Spleen (tissue), 7 donors: ENCODE data around the gene PRDM5.

Experiments
- CTCF ChIP-seq, 11 experiments: fragments of 200-600 bp in 7 of 11; fragments of 450-650 bp in 4 of 11; sonication (generic) in 4 of 11; IDR thresholded peaks in 8 of 11; conservative IDR thresholded peaks in 3 of 11; 1 replicate in 7 of 11; 2 replicates in 4 of 11; pipeline versions ENCODE4 v1.4.0 to v1.8.0; 2016 to 2021; ENCODE audit warnings: antibody characterized with exemption in 11 of 11, inconsistent platforms in 4 of 11, mild to moderate bottlenecking in 1 of 11
- POLR2A ChIP-seq, 3 donors: fragments of 450-650 bp; IDR thresholded peaks; one replicate each; pipeline ENCODE4 v1.5.1; 2017; ENCODE audit warnings: antibody characterized with exemption in 3 of 3, mild to moderate bottlenecking in 1 of 3
- donor health status: DM: no; HTN: no; CAD: no; lungs with moderate emphysema.
- donor health status: DM: no; HTN: no; CAD: no.
- donor health status: DM: no; HTN: no; CAD: no.

- TF ChIP-seq CTCF (IDR thresholded peaks at IDR 0.05 in 8 of 11, conservative IDR thresholded peaks at IDR 0.05 in 3 of 11): no peak
- TF ChIP-seq POLR2A (IDR thresholded peaks at IDR 0.05): no peak
Measured at GRCh38 chr4:120881351-120881750, 41.2 kb downstream of the PRDM5 start.
